Smooth muscle cell (in vitro differentiated cells): ENCODE data around the gene NARS2. TPM values are rescaled to one million over a fixed set of nuclear protein-coding genes. Genes with fewer than 3 reads are reported as not detected.
A peak's percentile ranks its signal among the peaks of the same experiment; 100 is the strongest.

Experiments used
- DNase-seq: peaks from one replicate; lab custom pipeline; 2025; ENCODE audit not compliant: unreplicated experiment; lab: John Stamatoyannopoulos, UW
- H2AFZ ChIP-seq: fragments of 200-600 bp; sonication (generic); 2 replicates; pipeline ENCODE4 v1.6.0; 2016; ENCODE audit warnings: antibody characterized with exemption, low read depth, mild to moderate bottlenecking
- H3F3A ChIP-seq: fragments of 200-600 bp; sonication (generic); 2 replicates; pipeline ENCODE4 v1.6.0; 2017; ENCODE audit warnings: antibody characterized with exemption, low read depth
- H3K27ac ChIP-seq: fragments of 200-600 bp; sonication (generic); 2 replicates; pipeline ENCODE4 v1.5.1; 2016; ENCODE audit warnings: low read depth, mild to moderate bottlenecking
- H3K27me3 ChIP-seq: fragments of 200-600 bp; sonication (generic); 2 replicates; pipeline ENCODE4 v1.6.1; 2016; ENCODE audit warnings: low read depth, mild to moderate bottlenecking
- H3K36me3 ChIP-seq: fragments of 200-600 bp; sonication (generic); 2 replicates; pipeline ENCODE4 v1.5.1; 2016; ENCODE audit warnings: low read depth
- H3K4me1 ChIP-seq: fragments of 200-600 bp; sonication (generic); 2 replicates; pipeline ENCODE4 v1.5.1; 2016; ENCODE audit warnings: low read depth
- H3K4me2 ChIP-seq: fragments of 200-600 bp; sonication (generic); 2 replicates; pipeline ENCODE4 v1.6.0; 2016; ENCODE audit warnings: mild to moderate bottlenecking
- H3K4me3 ChIP-seq: fragments of 200-600 bp; sonication (generic); 2 replicates; pipeline ENCODE4 v1.5.1; 2016; ENCODE audit warnings: mild to moderate bottlenecking
- H3K79me2 ChIP-seq: fragments of 200-600 bp; sonication (generic); 2 replicates; pipeline ENCODE4 v1.6.0; 2016; ENCODE audit warnings: low read depth, mild to moderate bottlenecking
- H3K9ac ChIP-seq: fragments of 200-600 bp; sonication (generic); 2 replicates; pipeline ENCODE4 v1.6.0; 2016; ENCODE audit warnings: low read depth
- H3K9me3 ChIP-seq: fragments of 200-600 bp; sonication (generic); replicated peaks from 2 replicates; pipeline ENCODE4 v1.5.1; 2016; ENCODE audit warnings: low read depth
- H4K20me1 ChIP-seq: fragments of 200-600 bp; sonication (generic); 2 replicates; pipeline ENCODE4 v1.6.0; 2016; ENCODE audit warnings: low read depth
- CTCF ChIP-seq: fragments of 200-600 bp; sonication (generic); IDR thresholded peaks from 2 replicates; pipeline ENCODE4 v1.5.1; 2017; ENCODE audit warnings: borderline replicate concordance, mild to moderate bottlenecking, antibody characterized with exemption; ENCODE audit not compliant: insufficient read depth, poor library complexity, severe bottlenecking
- WGBS: methylation state at CpG from one replicate; pipeline ENCODE4 v1.1.7; 2016; ENCODE audit warnings: low lambda C conversion rate; 5-methylcytosine and 5-hydroxymethylcytosine counted together
- polyA plus RNA-seq: library from polyadenylated mRNA; unstranded; fragments of >200 nt; fragmentation: Nextera tagmentation; extraction: Ambion mirVana; gene quantifications from 2 replicates; pipeline ENCODE4 v1.2.1, GENCODE V29; 2016
- total RNA-seq: library from RNA; depleted of rRNA; stranded (reverse); fragments of >200 nt; gene quantifications from 2 replicates; pipeline ENCODE4 v1.2.3, GENCODE V29; 2014

NARS2 gene, protein sequence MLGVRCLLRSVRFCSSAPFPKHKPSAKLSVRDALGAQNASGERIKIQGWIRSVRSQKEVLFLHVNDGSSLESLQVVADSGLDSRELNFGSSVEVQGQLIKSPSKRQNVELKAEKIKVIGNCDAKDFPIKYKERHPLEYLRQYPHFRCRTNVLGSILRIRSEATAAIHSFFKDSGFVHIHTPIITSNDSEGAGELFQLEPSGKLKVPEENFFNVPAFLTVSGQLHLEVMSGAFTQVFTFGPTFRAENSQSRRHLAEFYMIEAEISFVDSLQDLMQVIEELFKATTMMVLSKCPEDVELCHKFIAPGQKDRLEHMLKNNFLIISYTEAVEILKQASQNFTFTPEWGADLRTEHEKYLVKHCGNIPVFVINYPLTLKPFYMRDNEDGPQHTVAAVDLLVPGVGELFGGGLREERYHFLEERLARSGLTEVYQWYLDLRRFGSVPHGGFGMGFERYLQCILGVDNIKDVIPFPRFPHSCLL
- total RNA-seq, result 12.2 and 30.1 TPM in 2 replicates
- 17.4 and 18.7 TPM in 2 replicates for polyA plus RNA-seq

GRCh38 chr11:78574386-78575381, at the start of gene NARS2:
TSS of gene NARS2 (minus strand) at chr11:78574864. CDS start at chr11:78574488, 376 bp downstream.
- TF ChIP-seq CTCF, result no peak
- Histone ChIP-seq H3K27ac (peak within 1 kb of the TSS; percentile 71), H3K9me3 (no peaks in the 10 kb centered on the region), H3K27me3 (no peaks in the 10 kb centered on the region), H3F3A (no peaks in the 10 kb centered on the region), H3K4me1 (peaks cover 16% of the 10 kb centered on the region), H2AFZ (peak within 1 kb of the TSS; percentile 100), H3K9ac (peak within 1 kb of the TSS; percentile 82), H3K36me3 (no peaks in the 10 kb centered on the region), H3K4me3 (peak within 1 kb of the TSS; percentile 84), H4K20me1 (no peaks in the 10 kb centered on the region), H3K4me2 (peak within 1 kb of the TSS; percentile 92), H3K79me2 (peaks cover 9% of the 10 kb centered on the region)
- WGBS, result 1% methylated on average over 60 of the region's 60 CpGs
- DNase-seq, result peak; percentile 90

- no peaks in the 10 kb centered on the region for H3K27me3 ChIP-seq
- WGBS, result 85% methylated on average over 5 of the region's 5 CpGs
- no peak overlapping the region for H3K4me3 ChIP-seq
- no peaks in the 10 kb centered on the region for H3K36me3 ChIP-seq
- no peak overlapping the region for H3K4me2 ChIP-seq
- no peak overlapping the region for H3K27ac ChIP-seq
- H3K9ac ChIP-seq, result no peak overlapping the region
- peaks cover 2% of the 10 kb centered on the region for H3K9me3 ChIP-seq
- no peak for DNase-seq
- TF ChIP-seq CTCF, result no peak
- H4K20me1 ChIP-seq, result no peaks in the 10 kb centered on the region
- no peaks in the 10 kb centered on the region for H3F3A ChIP-seq
- no peaks in the 10 kb centered on the region for H3K4me1 ChIP-seq
- H3K79me2 ChIP-seq, result no peaks in the 10 kb centered on the region
- H2AFZ ChIP-seq, result no peak overlapping the region
Measured at GRCh38 chr11:78622666-78623065, 48.0 kb upstream of the NARS2 start.

GRCh38 chr11:78620159-78620558, 45.5 kb upstream of the NARS2 start:
- H3K9me3 ChIP-seq, result peaks cover 2% of the 10 kb centered on the region
- no peak overlapping the region for H3K9ac ChIP-seq
- no peaks in the 10 kb centered on the region for H3F3A ChIP-seq
- H3K4me3 ChIP-seq, result no peak overlapping the region
- no peaks in the 10 kb centered on the region for H3K79me2 ChIP-seq
- 87% methylated on average over 2 of the region's 2 CpGs for WGBS
- no peaks in the 10 kb centered on the region for H3K27me3 ChIP-seq
- no peak for TF ChIP-seq CTCF
- DNase-seq, result no peak
- no peak overlapping the region for H2AFZ ChIP-seq
- no peaks in the 10 kb centered on the region for H4K20me1 ChIP-seq
- H3K4me1 ChIP-seq, result no peaks in the 10 kb centered on the region
- H3K36me3 ChIP-seq, result no peaks in the 10 kb centered on the region
- H3K27ac ChIP-seq, result no peak overlapping the region
- H3K4me2 ChIP-seq, result no peak overlapping the region
